SW480 (cell line): ENCODE data around the gene EME1.
"Not testable (repeated sequence)": the region's sequence is repeated elsewhere in the genome, so short reads cannot be mapped to it uniquely, and the experiment has no call there.

ENCODE experiments used
- DNase-seq: peaks from one replicate; pipeline ENCODE4 v3.0.0-alpha.2; 2016; ENCODE audit warnings: low spot score

Gene EME1

GRCh38 chr17:50372758-50373556 lies at the start of gene EME1, which contains the start of gene MRPL27:
Gene EME1 (plus strand): TSS chr17:50373229. CDS start chr17:50375209, 1,980 bp downstream.
Gene MRPL27 (minus strand): TSS chr17:50373184. CDS start chr17:50373170, 14 bp downstream.
- peak; percentile 92 for DNase-seq

GRCh38 chr17:50325906-50326305 lies 47.1 kb upstream of the EME1 start:
- DNase-seq, result no peak

- no peak for DNase-seq
Measured at GRCh38 chr17:50326831-50327364, 46.1 kb upstream of the EME1 start.

GRCh38 chr17:50328363-50329325 lies 44.4 kb upstream of the EME1 start:
- no peak for DNase-seq

GRCh38 chr17:50329716-50330115 lies 43.3 kb upstream of the EME1 start:
- DNase-seq, result no peak

GRCh38 chr17:50330151-50330775 lies 42.8 kb upstream of the EME1 start:
- DNase-seq, result no peak

GRCh38 chr17:50331085-50331791 lies 41.8 kb upstream of the EME1 start:
- no peak for DNase-seq

GRCh38 chr17:50332196-50332595 lies 40.8 kb upstream of the EME1 start:
- DNase-seq, result no peak

GRCh38 chr17:50333291-50334057 lies 39.6 kb upstream of the EME1 start:
- DNase-seq, result not testable (repeated sequence)

- DNase-seq, result no peak
Measured at GRCh38 chr17:50337956-50338355, 35.1 kb upstream of the EME1 start.

- DNase-seq, result no peak
Measured at GRCh38 chr17:50338645-50339044, 34.4 kb upstream of the EME1 start.

GRCh38 chr17:50339381-50339780 lies 33.6 kb upstream of the EME1 start:
- no peak for DNase-seq

- DNase-seq, result no peak
Measured at GRCh38 chr17:50344731-50345365, 28.2 kb upstream of the EME1 start.

- peak; percentile 70 for DNase-seq
Measured at GRCh38 chr17:50345432-50346312, 27.4 kb upstream of the EME1 start, which contains the start of gene XYLT2. Gene XYLT2 (plus strand): TSS chr17:50346126. CDS start chr17:50346141, 15 bp downstream.

- no peak for DNase-seq
Measured at GRCh38 chr17:50346313-50347116, 26.5 kb upstream of the EME1 start.

- DNase-seq, result no peak
Measured at GRCh38 chr17:50347117-50347893, 25.7 kb upstream of the EME1 start.

- no peak for DNase-seq
Measured at GRCh38 chr17:50347894-50348291, 25.1 kb upstream of the EME1 start.
